IMR-90 (cell line): ENCODE results near the gene COQ8A. TPM values are rescaled to one million over a fixed set of nuclear protein-coding genes. Genes with fewer than 3 reads are reported as not detected.
A peak's percentile ranks its signal among the peaks of the same experiment; 100 is the strongest.

Experiments used
- ATAC-seq: fragments of 200-7000 bp; cut with Tn5 transposase; 2 replicates; pipeline ENCODE4 v1.9.1; 2020; ENCODE audit warnings: low read depth, mild to moderate bottlenecking, moderate library complexity
- BruUV-seq: library from RNA; stranded (reverse); fragments of 400-500 nt; replicated peaks from 2 replicates; lab custom pipeline; 2021; lab: Mats Ljungman, UMichigan
- CTCF ChIA-PET: fragments of 300-600 bp; formaldehyde crosslinking; extraction: SDS; loops from one replicate; lab custom pipeline; 2021; ENCODE audit warnings: antibody characterized with exemption; lab: Yijun Ruan, JAX
- POLR2A ChIA-PET: fragments of 300-600 bp; sonication (Branson Sonifier 250); formaldehyde crosslinking; loops from one replicate; lab custom pipeline; 2022; ENCODE audit warnings: antibody characterized with exemption; ENCODE audit not compliant: unreplicated experiment; lab: Charles Lee
- DNase-seq: peaks from one replicate; pipeline ENCODE4 v3.0.0; 2013
- H2AFZ ChIP-seq: replicated peaks from 2 replicates; pipeline ENCODE3; 2013; ENCODE audit warnings: low read length, mild to moderate bottlenecking; ENCODE audit not compliant: poor library complexity
- H2AK5ac ChIP-seq: 2 replicates; pipeline ENCODE4 v1.6.1; 2013; ENCODE audit warnings: low read depth, low read length, inconsistent platforms
- H2AK9ac ChIP-seq: replicated peaks from 2 replicates; pipeline ENCODE3; 2013; ENCODE audit warnings: mild to moderate bottlenecking, low read depth, low read length, moderate library complexity; ENCODE audit not compliant: poor library complexity
- H2BK120ac ChIP-seq: 2 replicates; pipeline ENCODE4 v1.6.1; 2013; ENCODE audit warnings: low read depth, low read length, inconsistent platforms
- H2BK15ac ChIP-seq: 3 replicates; pipeline ENCODE4 v1.6.1; 2013; ENCODE audit warnings: low read depth, low read length, inconsistent platforms
- H2BK20ac ChIP-seq: 2 replicates; pipeline ENCODE4 v1.6.1; 2013; ENCODE audit warnings: low read depth, mild to moderate bottlenecking, inconsistent platforms, low read length, moderate library complexity
- H2BK5ac ChIP-seq: 2 replicates; pipeline ENCODE4 v1.6.1; 2013; ENCODE audit warnings: mild to moderate bottlenecking, low read depth, low read length, inconsistent platforms; ENCODE audit not compliant: poor library complexity, severe bottlenecking
- H3K14ac ChIP-seq: replicated peaks from 2 replicates; pipeline ENCODE4 v1.6.1; 2013; ENCODE audit warnings: low read depth, low read length, inconsistent platforms
- H3K18ac ChIP-seq: 2 replicates; pipeline ENCODE4 v1.6.1; 2013; ENCODE audit warnings: low read depth, low read length, control low read depth
- H3K23ac ChIP-seq: 2 replicates; pipeline ENCODE4 v1.6.1; 2013; ENCODE audit warnings: low read depth, low read length, inconsistent platforms
- H3K27ac ChIP-seq: 2 replicates; pipeline ENCODE4 v1.5.1; 2013; ENCODE audit warnings: mild to moderate bottlenecking, control low read depth, low read length; ENCODE audit not compliant: insufficient read depth
- H3K27me3 ChIP-seq: 2 replicates; pipeline ENCODE4 v1.6.1; 2013; ENCODE audit warnings: low read length; ENCODE audit not compliant: control insufficient read depth, insufficient read depth
- H3K36me3 ChIP-seq: 2 replicates; pipeline ENCODE4 v1.6.1; 2013; ENCODE audit warnings: low read length, mixed read lengths; ENCODE audit not compliant: control insufficient read depth, insufficient read depth
- H3K4ac ChIP-seq: 2 replicates; pipeline ENCODE4 v1.6.1; 2013; ENCODE audit warnings: low read depth, low read length, inconsistent platforms
- H3K4me1 ChIP-seq: 2 replicates; pipeline ENCODE4 v1.6.1; 2013; ENCODE audit warnings: low read length, mixed read lengths; ENCODE audit not compliant: control insufficient read depth, insufficient read depth
- H3K4me2 ChIP-seq: 2 replicates; pipeline ENCODE4 v1.6.1; 2013; ENCODE audit warnings: low read depth, mild to moderate bottlenecking, control low read depth, low read length, moderate library complexity
- H3K4me3 ChIP-seq: 2 replicates; pipeline ENCODE4 v1.5.1; 2013; ENCODE audit warnings: low read depth, mild to moderate bottlenecking, control low read depth, low read length, moderate library complexity; ENCODE audit not compliant: insufficient read depth
- H3K56ac ChIP-seq: 2 replicates; pipeline ENCODE4 v1.6.1; 2013; ENCODE audit warnings: low read length, inconsistent platforms; ENCODE audit not compliant: insufficient read depth; ENCODE audit errors: extremely low read depth
- H3K79me1 ChIP-seq, 2 experiments: 2 replicates each; pipeline ENCODE4 v1.6.1; 2013; ENCODE audit warnings: low read length in 2 of 2, inconsistent platforms in 1 of 2, low read depth in 1 of 2
- H3K9ac ChIP-seq: 2 replicates; pipeline ENCODE4 v1.6.1; 2013; ENCODE audit warnings: low read depth, low read length, control low read depth
- H3K9me1 ChIP-seq: 2 replicates; pipeline ENCODE4 v1.6.1; 2013; ENCODE audit warnings: low read length, inconsistent platforms; ENCODE audit not compliant: insufficient read depth
- H3K9me3 ChIP-seq: 2 replicates; pipeline ENCODE4 v1.6.1; 2013; ENCODE audit warnings: low read length; ENCODE audit not compliant: control insufficient read depth, insufficient read depth
- H4K20me1 ChIP-seq: 2 replicates; pipeline ENCODE4 v1.6.1; 2013; ENCODE audit warnings: low read length, inconsistent platforms; ENCODE audit not compliant: insufficient read depth
- H4K5ac ChIP-seq: 2 replicates; pipeline ENCODE4 v1.6.1; 2013; ENCODE audit warnings: mild to moderate bottlenecking, low read depth, low read length, control low read depth
- H4K8ac ChIP-seq, 2 experiments: 2 replicates each; pipeline ENCODE4 v1.6.1; 2013; ENCODE audit warnings: low read depth in 2 of 2, low read length in 2 of 2, control low read depth in 1 of 2, inconsistent platforms in 1 of 2
- H4K91ac ChIP-seq: 2 replicates; pipeline ENCODE4 v1.6.1; 2013; ENCODE audit warnings: low read depth, low read length, inconsistent platforms; ENCODE audit not compliant: insufficient read depth
- BHLHE40 ChIP-seq: fragments of 150-350 bp; IDR thresholded peaks from 2 replicates; pipeline ENCODE4 v1.6.1; 2016; ENCODE audit warnings: mild to moderate bottlenecking, low read depth, low read length
- CEBPB ChIP-seq: IDR thresholded peaks from 2 replicates; pipeline ENCODE4 v1.6.1; 2012; ENCODE audit warnings: low read depth, low read length, improper control_type of control experiment
- CHD1 ChIP-seq: IDR thresholded peaks from 2 replicates; pipeline ENCODE4 v1.6.1; 2012; ENCODE audit warnings: low read depth, low read length, improper control_type of control experiment
- FOS ChIP-seq: fragments of 150-350 bp; IDR thresholded peaks from 2 replicates; pipeline ENCODE4 v1.6.1; 2016; ENCODE audit warnings: low read depth, low read length
- MAFK ChIP-seq: IDR thresholded peaks from 2 replicates; pipeline ENCODE4 v1.6.1; 2012; ENCODE audit warnings: low read depth, low read length, improper control_type of control experiment
- MAZ ChIP-seq: IDR thresholded peaks from 2 replicates; pipeline ENCODE4 v1.6.1; 2012; ENCODE audit warnings: low read depth, mild to moderate bottlenecking, low read length, improper control_type of control experiment, moderate library complexity, borderline replicate concordance
- MXI1 ChIP-seq: IDR thresholded peaks from 2 replicates; pipeline ENCODE4 v1.6.1; 2012; ENCODE audit warnings: low read depth, mild to moderate bottlenecking, low read length, moderate library complexity, borderline replicate concordance
- NFE2L2 ChIP-seq: fragments of 150-350 bp; IDR thresholded peaks from 2 replicates; pipeline ENCODE4 v1.6.1; 2016; ENCODE audit warnings: low read depth, mild to moderate bottlenecking, low read length
- POLR2A ChIP-seq: IDR thresholded peaks from 2 replicates; pipeline ENCODE4 v1.6.1; 2012; ENCODE audit warnings: mild to moderate bottlenecking, low read depth, low read length
- RAD21 ChIP-seq: IDR thresholded peaks from 2 replicates; pipeline ENCODE4 v1.6.1; 2012; ENCODE audit warnings: low read length, improper control_type of control experiment
- RCOR1 ChIP-seq: IDR thresholded peaks from 2 replicates; pipeline ENCODE4 v1.6.1; 2012; ENCODE audit warnings: mild to moderate bottlenecking, low read length, improper control_type of control experiment; ENCODE audit not compliant: insufficient replicate concordance
- RFX5 ChIP-seq: IDR thresholded peaks from 2 replicates; pipeline ENCODE4 v1.8.0; 2012; ENCODE audit warnings: low read depth, mild to moderate bottlenecking, low read length, moderate library complexity
- SMC3 ChIP-seq: fragments of 150-350 bp; IDR thresholded peaks from 2 replicates; pipeline ENCODE4 v1.6.1; 2016; ENCODE audit warnings: low read depth, mild to moderate bottlenecking, antibody characterized with exemption, low read length, moderate library complexity
- WGBS, 2 experiments: methylation state at CpG; one replicate each; pipeline versions ENCODE4 v1.1.5 to v1.1.7; 2013; ENCODE audit warnings: missing lambda C conversion rate in 2 of 2; ENCODE audit not compliant: insufficient read length in 1 of 2; ENCODE audit errors: extremely low coverage in 2 of 2; 5-methylcytosine and 5-hydroxymethylcytosine counted together
- dilution Hi-C: fragments of 300-500 bp; cut with HindIII; formaldehyde crosslinking; loops from one replicate; pipeline ENCODE4 v1.14.3; 2018; ENCODE audit warnings: low sequenced_read_pairs; ENCODE audit not compliant: unreplicated experiment
- in situ Hi-C: fragments of 300-500 bp; cut with MboI; formaldehyde crosslinking; loops from 3 replicates; pipeline ENCODE4 v1.14.3; 2019; ENCODE audit warnings: low sequenced_read_pairs, inconsistent platforms, mixed read lengths
- intact Hi-C: fragments of 100-400 bp; cut with micrococcal nuclease; formaldehyde crosslinking; loops from 2 replicates; pipeline ENCODE4 v1.10.0; 2022
- polyA plus RNA-seq, 3 experiments: library from polyadenylated mRNA; depleted of rRNA; stranded (reverse); fragments of >200 nt; gene quantifications; 2 replicates each; pipeline ENCODE4 v1.2.3, GENCODE V29; 2012; ENCODE audit warnings: low replicate concordance in 1 of 3
- total RNA-seq: library from RNA; depleted of rRNA; stranded (reverse); fragments of >200 nt; gene quantifications from 2 replicates; pipeline ENCODE4 v1.2.3, GENCODE V29; 2012
- TF ChIP-seq, protein P1 (sequence below): fragments of 150-350 bp; IDR thresholded peaks from 2 replicates; pipeline ENCODE4 v1.6.1; 2016; ENCODE audit warnings: low read depth, mild to moderate bottlenecking, low read length, moderate library complexity, borderline replicate concordance
- TF ChIP-seq, protein P2 (sequence below): fragments of 150-350 bp; IDR thresholded peaks from 2 replicates; pipeline ENCODE4 v1.6.1; 2017; ENCODE audit warnings: mild to moderate bottlenecking, antibody characterized with exemption, low read length, low read depth
- TF ChIP-seq, protein P3 (sequence below): conservative IDR thresholded peaks from 2 replicates; pipeline ENCODE4 v1.5.1; 2012; ENCODE audit warnings: mild to moderate bottlenecking, low read depth, low read length, improper control_type of control experiment

The COQ8A gene
- total and polyA plus RNA-seq, 2 of the 4 experiments (the other 2 are of a cell fraction): 3.8 to 6.1 TPM

GRCh38 chr1:226979115-226979516, 39.0 kb downstream of the COQ8A start:
- ATAC-seq (no peak), DNase-seq (no peak)
- no peak overlapping the region for H4K91ac ChIP-seq
- intact Hi-C loops: no loop called here
- H3K27me3 ChIP-seq: no peaks in the 10 kb centered on the region
- no peaks in the 10 kb centered on the region for H3K9me3 ChIP-seq
- H3K79me1 ChIP-seq: no peaks in the 10 kb centered on the region
- H3K14ac ChIP-seq: no peak overlapping the region
- H2AK9ac ChIP-seq: peak overlapping the region; percentile 28
- H3K23ac ChIP-seq: no peak overlapping the region
- TF ChIP-seq, protein P1, sequence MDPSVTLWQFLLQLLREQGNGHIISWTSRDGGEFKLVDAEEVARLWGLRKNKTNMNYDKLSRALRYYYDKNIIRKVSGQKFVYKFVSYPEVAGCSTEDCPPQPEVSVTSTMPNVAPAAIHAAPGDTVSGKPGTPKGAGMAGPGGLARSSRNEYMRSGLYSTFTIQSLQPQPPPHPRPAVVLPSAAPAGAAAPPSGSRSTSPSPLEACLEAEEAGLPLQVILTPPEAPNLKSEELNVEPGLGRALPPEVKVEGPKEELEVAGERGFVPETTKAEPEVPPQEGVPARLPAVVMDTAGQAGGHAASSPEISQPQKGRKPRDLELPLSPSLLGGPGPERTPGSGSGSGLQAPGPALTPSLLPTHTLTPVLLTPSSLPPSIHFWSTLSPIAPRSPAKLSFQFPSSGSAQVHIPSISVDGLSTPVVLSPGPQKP: no peak
- no peak for TF ChIP-seq CEBPB
- no peak for TF ChIP-seq MAFK
- TF ChIP-seq BHLHE40: no peak
- no peak for TF ChIP-seq RCOR1
- no peak for TF ChIP-seq CHD1
- TF ChIP-seq POLR2A: no peak
- TF ChIP-seq FOS: no peak
- no peak for TF ChIP-seq RAD21
- TF ChIP-seq NFE2L2: no peak
- no peak for TF ChIP-seq MAZ
- no peak for TF ChIP-seq MXI1
- TF ChIP-seq SMC3: no peak
- TF ChIP-seq, protein P2, sequence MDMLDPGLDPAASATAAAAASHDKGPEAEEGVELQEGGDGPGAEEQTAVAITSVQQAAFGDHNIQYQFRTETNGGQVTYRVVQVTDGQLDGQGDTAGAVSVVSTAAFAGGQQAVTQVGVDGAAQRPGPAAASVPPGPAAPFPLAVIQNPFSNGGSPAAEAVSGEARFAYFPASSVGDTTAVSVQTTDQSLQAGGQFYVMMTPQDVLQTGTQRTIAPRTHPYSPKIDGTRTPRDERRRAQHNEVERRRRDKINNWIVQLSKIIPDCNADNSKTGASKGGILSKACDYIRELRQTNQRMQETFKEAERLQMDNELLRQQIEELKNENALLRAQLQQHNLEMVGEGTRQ: no peak
- TF ChIP-seq, protein P3, sequence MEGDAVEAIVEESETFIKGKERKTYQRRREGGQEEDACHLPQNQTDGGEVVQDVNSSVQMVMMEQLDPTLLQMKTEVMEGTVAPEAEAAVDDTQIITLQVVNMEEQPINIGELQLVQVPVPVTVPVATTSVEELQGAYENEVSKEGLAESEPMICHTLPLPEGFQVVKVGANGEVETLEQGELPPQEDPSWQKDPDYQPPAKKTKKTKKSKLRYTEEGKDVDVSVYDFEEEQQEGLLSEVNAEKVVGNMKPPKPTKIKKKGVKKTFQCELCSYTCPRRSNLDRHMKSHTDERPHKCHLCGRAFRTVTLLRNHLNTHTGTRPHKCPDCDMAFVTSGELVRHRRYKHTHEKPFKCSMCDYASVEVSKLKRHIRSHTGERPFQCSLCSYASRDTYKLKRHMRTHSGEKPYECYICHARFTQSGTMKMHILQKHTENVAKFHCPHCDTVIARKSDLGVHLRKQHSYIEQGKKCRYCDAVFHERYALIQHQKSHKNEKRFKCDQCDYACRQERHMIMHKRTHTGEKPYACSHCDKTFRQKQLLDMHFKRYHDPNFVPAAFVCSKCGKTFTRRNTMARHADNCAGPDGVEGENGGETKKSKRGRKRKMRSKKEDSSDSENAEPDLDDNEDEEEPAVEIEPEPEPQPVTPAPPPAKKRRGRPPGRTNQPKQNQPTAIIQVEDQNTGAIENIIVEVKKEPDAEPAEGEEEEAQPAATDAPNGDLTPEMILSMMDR: no peak
- TF ChIP-seq RFX5: no peak
- H4K5ac ChIP-seq: no peak overlapping the region
- H3K9me1 ChIP-seq: no peaks in the 10 kb centered on the region
- no peak overlapping the region for H3K4me3 ChIP-seq
- no peak overlapping the region for H3K27ac ChIP-seq
- H2AFZ ChIP-seq: no peak overlapping the region
- dilution Hi-C loops: no loop called here
- WGBS, 2 experiments: 94% methylated on average over 10 of the region's 15 CpGs; no CpG with 5 or more reads in 1 of the 2 experiments
- H3K36me3 ChIP-seq: no peaks in the 10 kb centered on the region; the same call in 1 of the 2 replicates
- no peak overlapping the region for H2BK5ac ChIP-seq
- BruUV-seq: no TSS peak
- H2AK5ac ChIP-seq: no peak overlapping the region
- H2BK120ac ChIP-seq: no peak overlapping the region
- no peak overlapping the region for H3K56ac ChIP-seq
- POLR2A ChIA-PET: no interaction called here
- H3K18ac ChIP-seq: no peak overlapping the region
- H3K4me1 ChIP-seq: peaks cover 11% of the 10 kb centered on the region; the same call in 1 of the 2 replicates
- CTCF ChIA-PET: no interaction called here
- no peak overlapping the region for H3K9ac ChIP-seq
- H4K8ac ChIP-seq: no peak overlapping the region
- no peak overlapping the region for H3K4ac ChIP-seq
- in situ Hi-C loops: no loop called here
- no peak overlapping the region for H2BK20ac ChIP-seq
- H2BK15ac ChIP-seq: no peak overlapping the region
- no peaks in the 10 kb centered on the region for H4K20me1 ChIP-seq
- no peak overlapping the region for H3K4me2 ChIP-seq
